Activated naive CD4-positive, alpha-beta T cell treated with anti-CD3 and anti-CD28 coated beads, Interleukin-2, amount 10 ng/mL, durations not matched to agents 7 days and 5 days (primary cell): Measurements from ENCODE around the gene PLEKHA8.

Experiments
- CTCF ChIA-PET: fragments of 350-600 bp; sonication (Branson Sonifier 250); formaldehyde crosslinking; loops from one replicate; lab custom pipeline; 2021; ENCODE audit warnings: antibody characterized with exemption; lab: Charles Lee
- DNase-seq: peaks from one replicate; pipeline ENCODE4 v3.0.0-alpha.2; 2020
- H3K27ac Mint-ChIP-seq: one replicate; pipeline ENCODE4 v1.8.0; 2021; ENCODE audit warnings: mild to moderate bottlenecking, moderate library complexity, mixed read lengths
- H3K27me3 Mint-ChIP-seq: one replicate; pipeline ENCODE4 v1.8.0; 2021; ENCODE audit warnings: mild to moderate bottlenecking, mixed read lengths
- H3K36me3 Mint-ChIP-seq: one replicate; pipeline ENCODE4 v1.8.0; 2021; ENCODE audit warnings: mixed read lengths
- H3K4me1 Mint-ChIP-seq: one replicate; pipeline ENCODE4 v1.8.0; 2021; ENCODE audit warnings: mixed read lengths
- H3K4me3 Mint-ChIP-seq: one replicate; pipeline ENCODE4 v1.8.0; 2021; ENCODE audit warnings: mild to moderate bottlenecking, moderate library complexity, mixed read lengths
- H3K9me3 Mint-ChIP-seq: one replicate; pipeline ENCODE4 v1.8.0; 2021; ENCODE audit warnings: mixed read lengths

The PLEKHA8 gene

DNA sequence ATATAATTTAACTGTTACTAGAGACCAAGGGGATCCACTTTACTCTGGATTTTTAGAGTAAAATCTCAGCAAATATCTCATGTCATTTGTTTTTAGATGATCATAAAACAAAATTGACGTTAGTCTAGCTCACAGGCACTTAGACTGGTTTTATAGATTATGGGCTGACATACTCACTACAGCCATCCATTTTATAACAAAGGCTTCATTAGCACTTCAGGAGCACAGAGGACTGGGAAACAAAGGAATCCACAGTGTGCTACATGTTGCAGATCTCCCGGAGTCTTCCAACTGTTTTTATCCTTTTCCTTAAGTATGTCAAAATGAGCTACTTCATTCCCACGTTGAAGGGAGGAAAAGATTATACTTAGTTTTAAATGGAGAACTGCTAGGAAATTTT lies 22.7 kb upstream of the PLEKHA8 start:
- Mint-ChIP-seq H3K27ac (no peak overlapping the region), H3K27me3 (peaks cover 9% of the 10 kb centered on the region), H3K9me3 (no peaks in the 10 kb centered on the region), H3K4me1 (no peaks in the 10 kb centered on the region), H3K4me3 (no peak overlapping the region), H3K36me3 (no peaks in the 10 kb centered on the region)
- DNase-seq: no peak
- CTCF ChIA-PET: interaction anchor here (1.4 kb wide), 1 partner anchor 56 kb away, joined by 3 read pairs; no protein-coding TSS in a partner anchor

DNA sequence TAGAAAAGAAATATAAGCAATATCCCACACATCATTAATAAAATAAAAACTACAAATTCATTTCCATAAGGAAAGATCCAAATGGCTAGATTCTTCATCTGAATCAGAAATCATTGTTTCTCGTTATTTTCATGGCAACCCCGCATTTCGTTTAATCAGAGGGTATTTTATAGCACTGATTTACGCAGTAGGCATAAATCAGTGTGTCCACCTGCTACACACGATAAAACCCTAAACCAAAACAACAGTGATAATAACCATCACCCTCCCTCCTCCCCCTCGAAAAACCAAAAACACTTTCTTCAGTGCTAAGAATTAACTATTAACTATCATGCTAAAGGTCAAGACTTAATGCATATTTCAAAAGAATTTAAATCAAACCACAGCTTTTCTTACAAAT lies 18.2 kb upstream of the PLEKHA8 start:
- no peaks in the 10 kb centered on the region for H3K4me1 Mint-ChIP-seq
- H3K36me3 Mint-ChIP-seq: peaks cover 3% of the 10 kb centered on the region
- H3K27me3 Mint-ChIP-seq: no peaks in the 10 kb centered on the region
- no peak overlapping the region for H3K27ac Mint-ChIP-seq
- CTCF ChIA-PET: no interaction called here
- H3K4me3 Mint-ChIP-seq: no peak overlapping the region
- H3K9me3 Mint-ChIP-seq: no peaks in the 10 kb centered on the region
- no peak for DNase-seq

DNA sequence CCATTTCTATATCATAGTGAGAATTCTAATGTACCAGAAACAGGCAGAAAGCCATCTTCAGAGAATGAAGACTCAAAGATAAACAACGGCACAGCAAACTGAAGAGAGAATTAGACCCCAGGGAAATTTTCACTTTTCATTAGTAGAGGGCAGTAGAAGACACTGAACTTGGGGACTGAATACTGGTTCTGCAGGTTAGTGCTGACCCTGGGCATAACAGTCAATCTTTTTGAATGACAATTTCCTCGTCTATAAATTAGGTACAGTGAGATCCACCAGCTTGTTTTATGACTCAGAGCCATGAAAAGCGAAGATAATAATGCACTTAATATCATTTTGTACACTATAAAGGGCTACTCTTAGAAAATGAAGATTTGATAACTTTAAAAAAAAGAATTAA lies 15.5 kb upstream of the PLEKHA8 start:
- H3K9me3 Mint-ChIP-seq: no peaks in the 10 kb centered on the region
- H3K36me3 Mint-ChIP-seq: peaks cover 3% of the 10 kb centered on the region
- H3K27me3 Mint-ChIP-seq: no peaks in the 10 kb centered on the region
- no peaks in the 10 kb centered on the region for H3K4me1 Mint-ChIP-seq
- CTCF ChIA-PET: no interaction called here
- no peak overlapping the region for H3K4me3 Mint-ChIP-seq
- no peak for DNase-seq
- H3K27ac Mint-ChIP-seq: no peak overlapping the region

DNA sequence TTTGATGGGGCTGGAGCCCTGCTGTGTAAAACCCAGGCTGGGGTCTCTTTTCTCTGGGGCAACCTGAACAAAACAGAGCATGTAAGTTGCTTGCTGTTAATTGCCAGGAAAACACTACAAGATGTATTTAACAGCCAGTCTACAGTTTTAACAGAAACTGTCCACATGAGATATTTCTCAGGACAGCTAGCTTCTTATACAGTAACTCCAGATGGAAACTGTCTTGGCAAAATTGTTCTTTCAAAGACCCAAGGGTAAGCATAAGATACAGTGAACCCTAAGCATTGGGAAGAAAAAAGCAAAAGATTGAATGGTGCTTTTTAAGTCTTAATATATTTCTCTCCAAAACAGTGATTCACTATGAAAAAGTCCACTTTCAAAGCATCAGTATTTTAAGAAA lies 9.8 kb upstream of the PLEKHA8 start:
- H3K4me3 Mint-ChIP-seq: no peak overlapping the region
- H3K36me3 Mint-ChIP-seq: peaks cover 7% of the 10 kb centered on the region
- no peak for DNase-seq
- no peaks in the 10 kb centered on the region for H3K9me3 Mint-ChIP-seq
- no peaks in the 10 kb centered on the region for H3K27me3 Mint-ChIP-seq
- peaks cover 4% of the 10 kb centered on the region for H3K4me1 Mint-ChIP-seq
- CTCF ChIA-PET: no interaction called here
- H3K27ac Mint-ChIP-seq: no peak overlapping the region

DNA sequence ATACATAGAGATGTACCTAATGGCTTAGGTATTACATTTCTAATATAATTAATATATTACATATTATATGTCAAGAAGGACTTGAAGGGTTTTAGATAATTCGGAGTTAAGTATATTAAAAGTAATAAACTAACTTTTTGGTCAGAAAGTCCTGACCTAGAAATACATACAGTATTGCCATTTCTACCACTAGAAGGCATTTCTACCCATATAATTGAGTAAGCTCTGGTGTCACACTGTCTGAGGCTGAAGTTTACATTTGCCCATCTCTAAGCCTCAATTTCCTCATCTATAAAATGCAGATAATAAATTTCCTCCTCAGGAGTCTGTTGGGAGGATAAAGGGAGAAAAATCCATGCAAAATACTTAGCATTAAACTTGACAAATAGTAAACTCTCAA lies 8.8 kb upstream of the PLEKHA8 start:
- H3K9me3 Mint-ChIP-seq: no peaks in the 10 kb centered on the region
- H3K27ac Mint-ChIP-seq: no peak overlapping the region
- no peaks in the 10 kb centered on the region for H3K27me3 Mint-ChIP-seq
- CTCF ChIA-PET: interaction anchor here (0.8 kb wide), 1 partner anchor 12 kb away, joined by 3 read pairs; no protein-coding TSS in a partner anchor
- peaks cover 8% of the 10 kb centered on the region for H3K36me3 Mint-ChIP-seq
- DNase-seq: no peak
- H3K4me3 Mint-ChIP-seq: no peak overlapping the region
- peaks cover 9% of the 10 kb centered on the region for H3K4me1 Mint-ChIP-seq

DNA sequence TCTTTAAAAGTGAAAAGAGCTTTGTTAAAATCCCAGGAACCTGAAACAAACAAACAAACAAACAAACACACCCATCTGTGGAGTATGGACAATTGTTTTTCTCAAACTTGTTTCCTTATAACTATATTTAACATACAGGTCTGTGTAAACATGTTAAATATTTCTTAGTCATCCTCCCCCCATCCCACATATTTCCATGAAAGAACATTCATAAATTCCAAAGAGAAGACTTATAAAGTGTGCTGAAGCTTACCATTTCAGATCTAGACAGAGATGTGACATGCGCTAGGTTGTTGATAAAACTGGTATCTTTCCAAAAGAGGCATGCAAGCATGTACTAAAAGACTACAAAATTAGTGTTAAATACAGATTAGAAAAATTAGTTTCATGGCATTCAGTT lies 8.3 kb upstream of the PLEKHA8 start:
- H3K27ac Mint-ChIP-seq: no peak overlapping the region
- H3K27me3 Mint-ChIP-seq: no peaks in the 10 kb centered on the region
- H3K9me3 Mint-ChIP-seq: no peaks in the 10 kb centered on the region
- DNase-seq: no peak
- CTCF ChIA-PET: interaction anchor here (0.8 kb wide), 1 partner anchor 11 kb away, joined by 3 read pairs; no protein-coding TSS in a partner anchor
- peaks cover 5% of the 10 kb centered on the region for H3K36me3 Mint-ChIP-seq
- H3K4me3 Mint-ChIP-seq: no peak overlapping the region
- peaks cover 14% of the 10 kb centered on the region for H3K4me1 Mint-ChIP-seq

DNA sequence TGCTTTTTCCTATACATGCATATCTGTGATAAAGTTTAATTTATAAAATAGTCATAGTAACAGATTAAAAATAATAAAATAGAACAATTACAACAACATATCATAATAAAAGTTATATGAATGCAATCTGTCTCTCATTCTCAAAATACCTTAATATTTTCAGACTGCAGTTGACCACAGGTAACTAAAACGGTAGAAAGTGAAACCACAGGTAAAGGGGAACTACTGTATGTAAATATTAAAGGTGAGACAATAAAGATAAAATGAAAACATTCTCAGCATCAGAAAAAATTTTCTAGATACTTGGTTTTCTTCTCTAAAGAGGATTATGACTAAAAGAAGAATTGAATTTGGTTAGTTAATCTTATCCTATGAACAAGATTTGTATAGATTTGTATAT lies 7.7 kb upstream of the PLEKHA8 start:
- Mint-ChIP-seq H3K4me1 (peaks cover 20% of the 10 kb centered on the region), H3K36me3 (peaks cover 5% of the 10 kb centered on the region), H3K9me3 (no peaks in the 10 kb centered on the region), H3K4me3 (no peak overlapping the region), H3K27ac (no peak overlapping the region), H3K27me3 (no peaks in the 10 kb centered on the region)
- DNase-seq: no peak
- CTCF ChIA-PET: no interaction called here

DNA sequence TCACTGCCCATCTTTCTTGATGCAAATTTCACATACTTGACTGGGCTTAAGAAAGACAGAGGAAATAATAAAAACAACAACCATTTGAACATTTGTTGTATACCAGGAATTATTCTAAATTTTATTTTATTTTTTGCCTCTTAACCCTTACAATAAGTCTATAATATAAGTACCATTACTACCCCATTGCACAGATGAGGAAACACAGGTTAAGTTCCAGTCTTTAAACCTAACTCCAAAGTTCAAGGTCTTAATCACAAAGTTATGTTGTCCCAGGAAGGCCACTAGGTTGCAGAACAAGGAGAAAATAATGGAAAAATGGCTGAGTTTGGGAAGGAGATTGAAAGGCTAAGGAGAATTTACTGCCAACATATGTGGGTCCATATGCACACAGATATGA lies 5.2 kb upstream of the PLEKHA8 start:
- Mint-ChIP-seq H3K27me3 (no peaks in the 10 kb centered on the region), H3K27ac (no peak overlapping the region), H3K9me3 (no peaks in the 10 kb centered on the region), H3K4me1 (peaks cover 35% of the 10 kb centered on the region), H3K4me3 (no peak overlapping the region), H3K36me3 (peaks cover 5% of the 10 kb centered on the region)
- no peak for DNase-seq
- CTCF ChIA-PET: no interaction called here

DNA sequence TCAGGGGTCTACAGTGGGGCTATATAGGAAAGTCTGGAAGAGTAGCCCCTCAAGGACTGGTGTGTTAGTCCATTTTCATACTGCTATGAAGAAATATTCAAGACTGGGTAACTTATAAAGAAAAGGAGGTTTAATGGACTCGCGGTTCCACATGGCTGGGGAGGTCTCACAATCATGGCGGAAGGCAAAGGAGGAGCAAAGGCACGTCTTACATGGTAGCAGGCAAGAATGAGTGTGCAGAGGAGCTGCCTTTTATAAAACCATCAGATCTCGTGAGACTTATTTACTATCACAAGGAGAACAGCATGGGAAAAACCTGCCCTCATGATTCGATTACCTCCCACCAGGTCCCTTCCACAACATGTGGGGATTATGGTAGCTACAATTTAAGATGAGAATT lies 4.7 kb upstream of the PLEKHA8 start:
- Mint-ChIP-seq H3K36me3 (peaks cover 1% of the 10 kb centered on the region), H3K4me1 (peaks cover 35% of the 10 kb centered on the region), H3K27ac (no peak overlapping the region), H3K9me3 (no peaks in the 10 kb centered on the region), H3K27me3 (no peaks in the 10 kb centered on the region), H3K4me3 (no peak overlapping the region)
- DNase-seq: no peak
- CTCF ChIA-PET: no interaction called here

DNA sequence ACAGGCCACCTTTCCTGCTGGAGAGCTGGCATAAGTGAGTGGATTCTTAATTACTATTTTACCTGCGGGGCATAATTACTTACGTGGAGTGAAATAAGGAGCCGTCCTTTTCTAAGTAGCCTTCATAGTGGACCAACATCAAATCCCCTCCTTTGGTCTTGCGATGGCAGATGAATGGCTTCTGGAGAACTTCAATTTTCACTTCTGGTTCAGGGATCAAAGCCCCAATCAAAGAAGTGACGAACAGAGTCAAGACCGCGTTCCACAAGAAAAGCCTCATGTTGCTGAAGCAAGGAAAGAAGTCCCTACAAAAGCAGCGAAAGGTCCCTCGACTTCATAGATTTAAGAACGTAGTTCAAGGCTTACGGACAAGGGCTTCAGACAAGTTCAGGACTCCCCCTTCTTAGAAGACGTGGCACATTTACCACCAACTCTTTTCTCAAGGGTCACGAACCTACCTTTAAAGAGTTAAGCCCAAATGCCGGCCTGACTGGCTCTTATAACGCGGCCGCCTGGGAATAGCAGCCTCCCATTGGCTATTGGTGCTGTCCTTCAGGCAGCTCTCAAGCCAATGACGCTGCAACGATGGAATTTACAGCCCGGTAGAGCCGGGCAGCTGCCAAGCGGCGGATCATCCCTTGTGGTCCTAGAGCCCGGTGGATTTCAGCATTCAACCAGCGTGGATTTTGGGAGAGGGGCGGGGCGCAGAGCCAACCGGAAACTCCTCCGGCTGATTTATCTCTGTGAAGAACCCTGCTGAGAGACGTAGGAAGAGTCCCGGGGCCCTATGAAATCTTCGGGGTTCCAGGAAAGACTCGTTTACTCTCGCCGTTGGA lies 1.8 kb upstream of the PLEKHA8 start, which contains the start of gene FKBP14:
FKBP14 (minus strand) TSS at position 474 of the 836 bp plus-strand sequence; CDS start at position 280, 194 bp downstream.
- peaks cover 4% of the 10 kb centered on the region for H3K27me3 Mint-ChIP-seq

DNA sequence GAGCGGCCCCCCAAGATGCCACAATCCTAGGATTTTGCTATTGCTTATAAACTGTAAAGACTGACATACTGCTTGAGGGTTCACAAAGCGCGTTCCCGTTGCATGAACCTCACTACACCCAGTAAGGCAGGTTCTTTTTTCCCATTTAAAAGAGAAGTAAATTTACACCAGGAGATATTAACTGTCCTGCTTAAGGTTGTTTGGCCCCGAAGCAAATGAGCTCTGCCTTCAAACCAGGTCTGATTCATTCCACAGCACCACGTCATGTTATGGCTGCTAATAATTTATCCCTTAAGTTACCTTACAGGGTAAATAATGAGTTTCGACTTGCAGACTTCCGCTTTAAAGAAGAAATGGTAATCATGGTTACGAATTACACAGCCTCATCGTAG lies 1.2 kb upstream of the PLEKHA8 start:
- Mint-ChIP-seq H3K4me1 (peaks cover 33% of the 10 kb centered on the region), H3K9me3 (no peaks in the 10 kb centered on the region), H3K36me3 (peaks cover 1% of the 10 kb centered on the region), H3K27me3 (peaks cover 4% of the 10 kb centered on the region), H3K27ac (peak overlapping the region; percentile 87), H3K4me3 (peak overlapping the region; percentile 90)
- DNase-seq: no peak
- CTCF ChIA-PET: interaction anchor here (1.0 to 1.2 kb wide), 2 partner anchors 34 to 1105 kb away, joined by 3 to 5 read pairs; no protein-coding TSS in a partner anchor

More for the DNA sequence above, 1.8 kb upstream of the PLEKHA8 start, which contains the start of gene FKBP14:
- Mint-ChIP-seq H3K9me3 (no peaks in the 10 kb centered on the region), H3K27ac (peak within 1 kb of the TSS; percentile 87), H3K4me1 (peaks cover 33% of the 10 kb centered on the region), H3K36me3 (peaks cover 1% of the 10 kb centered on the region), H3K4me3 (peak within 1 kb of the TSS; percentile 90)
- peak; percentile 96 for DNase-seq
- CTCF ChIA-PET: interaction anchor here (1.0 kb wide), 1 partner anchor 1105 kb away, joined by 3 read pairs; no protein-coding TSS in a partner anchor

DNA sequence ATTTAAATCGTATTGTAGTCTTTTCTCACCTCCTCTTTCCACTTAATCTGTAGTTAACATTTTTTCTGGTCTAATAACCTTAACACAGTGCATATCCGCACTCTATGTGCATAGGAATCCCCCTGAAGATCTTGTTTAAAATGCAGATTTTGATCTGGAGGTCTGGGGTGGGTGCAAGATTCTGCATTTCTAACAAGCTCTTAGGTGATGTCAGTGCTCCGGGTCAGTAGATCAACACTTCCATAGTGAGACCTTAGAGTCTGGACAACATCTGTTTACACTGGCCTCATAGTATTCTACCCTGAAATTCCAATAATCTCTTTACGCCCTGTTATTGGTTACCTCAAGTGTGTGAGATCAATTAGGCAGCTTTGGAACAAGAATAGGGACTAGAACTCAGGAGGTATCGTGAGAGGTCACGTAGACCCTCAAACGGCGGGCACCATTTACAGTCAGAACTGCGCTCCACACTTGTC lies 434 bp upstream of the PLEKHA8 start:
- peaks cover 1% of the 10 kb centered on the region for H3K36me3 Mint-ChIP-seq
- H3K4me1 Mint-ChIP-seq: peaks cover 33% of the 10 kb centered on the region
- no peak for DNase-seq
- CTCF ChIA-PET: interaction anchor here (1.0 to 1.2 kb wide), 2 partner anchors 34 to 1106 kb away, joined by 3 to 5 read pairs; no protein-coding TSS in a partner anchor
- H3K4me3 Mint-ChIP-seq: peak overlapping the region; percentile 90
- H3K27ac Mint-ChIP-seq: peak overlapping the region; percentile 87
- no peaks in the 10 kb centered on the region for H3K9me3 Mint-ChIP-seq
- peaks cover 4% of the 10 kb centered on the region for H3K27me3 Mint-ChIP-seq

DNA sequence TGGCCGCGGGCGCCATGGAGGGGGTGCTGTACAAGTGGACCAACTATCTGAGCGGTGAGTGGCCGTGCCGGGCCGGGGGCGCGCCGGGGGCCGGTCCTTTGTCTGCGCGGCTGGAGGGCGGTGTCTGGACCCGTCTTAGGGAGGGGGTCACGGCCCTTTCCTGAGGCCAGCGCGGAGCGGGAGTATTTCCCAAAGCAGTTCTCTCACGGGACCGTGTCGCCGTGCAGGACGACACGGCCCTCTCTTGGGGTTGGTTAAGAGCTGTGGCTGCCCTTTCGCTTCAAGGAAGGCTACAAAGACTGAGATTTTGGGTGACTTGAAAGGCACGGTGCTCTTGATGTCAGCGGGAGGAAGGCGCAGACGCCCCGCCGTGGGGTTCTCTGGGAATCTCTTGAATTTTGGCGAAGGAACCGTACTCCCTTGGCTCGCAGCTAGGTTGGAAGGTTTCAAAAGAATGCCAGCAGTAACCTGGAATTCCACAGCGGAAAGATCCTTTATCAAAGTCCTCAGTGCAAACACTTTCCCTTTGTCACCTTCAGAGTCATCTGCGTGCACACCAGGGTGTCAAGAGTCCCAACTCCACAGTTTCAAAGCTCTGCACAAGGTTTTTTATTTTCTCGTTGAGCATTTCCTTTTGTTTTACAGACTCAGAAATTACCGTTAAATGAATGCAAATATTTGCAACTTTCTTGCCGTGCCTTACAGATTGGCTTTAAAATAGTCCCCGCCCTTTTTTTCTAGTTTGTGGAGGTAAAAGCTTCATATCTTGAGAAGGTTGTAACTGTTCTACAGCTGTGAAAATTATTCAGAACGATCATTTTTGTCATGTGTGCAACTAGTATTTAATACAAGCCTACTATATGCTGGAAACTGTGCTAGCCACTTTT lies 780 bp downstream of the PLEKHA8 start:
- CTCF ChIA-PET: interaction anchor here (1.5 to 3.2 kb wide), 2 partner anchors 12 to 32 kb away, joined by 4 to 12 read pairs; no protein-coding TSS in a partner anchor
- H3K27ac Mint-ChIP-seq: peak overlapping the region; percentile 81
- peak; percentile 61 for DNase-seq

DNA sequence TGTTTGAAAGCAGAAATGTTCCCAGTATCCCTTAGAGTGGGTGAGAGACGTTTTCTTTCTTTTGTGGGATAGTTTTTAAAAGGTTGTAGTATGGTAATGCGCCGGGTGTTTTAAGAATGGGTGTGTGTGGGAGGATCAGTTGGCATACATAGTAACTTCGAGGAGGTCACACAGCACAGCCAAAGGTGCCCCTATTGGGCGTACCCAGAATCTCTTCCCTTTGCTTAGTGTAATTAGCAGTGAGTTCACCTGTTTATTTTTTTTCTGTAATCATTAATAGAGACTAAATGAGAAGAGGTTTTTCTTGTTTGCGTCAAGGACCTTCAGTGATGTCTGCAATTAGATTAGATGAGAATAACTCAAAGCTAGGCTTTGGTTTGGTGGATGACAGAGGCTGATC lies 1.5 kb downstream of the PLEKHA8 start:
- CTCF ChIA-PET: interaction anchor here (1.5 to 3.2 kb wide), 2 partner anchors 12 to 32 kb away, joined by 4 to 12 read pairs; no protein-coding TSS in a partner anchor
- Mint-ChIP-seq H3K27me3 (peaks cover 4% of the 10 kb centered on the region), H3K36me3 (no peaks in the 10 kb centered on the region), H3K9me3 (no peaks in the 10 kb centered on the region), H3K27ac (no peak overlapping the region), H3K4me1 (peaks cover 24% of the 10 kb centered on the region), H3K4me3 (no peak overlapping the region)
- DNase-seq: no peak

More for the DNA sequence above, 780 bp downstream of the PLEKHA8 start:
- peaks cover 28% of the 10 kb centered on the region for H3K4me1 Mint-ChIP-seq
- H3K36me3 Mint-ChIP-seq: no peaks in the 10 kb centered on the region
- no peaks in the 10 kb centered on the region for H3K9me3 Mint-ChIP-seq
- no peak overlapping the region for H3K4me3 Mint-ChIP-seq
- H3K27me3 Mint-ChIP-seq: peaks cover 4% of the 10 kb centered on the region
